HG02623 (cell line): ENCODE results near the gene GAA.
"Not testable (repeated sequence)": the region's sequence is repeated elsewhere in the genome, so short reads cannot be mapped to it uniquely, and the experiment has no call there.

Source experiments
- ATAC-seq: cut with Tn5 transposase; IDR thresholded peaks from one replicate; pipeline ENCODE4 v1.9.1; 2021; ENCODE audit warnings: moderate library complexity; ENCODE audit not compliant: unreplicated experiment

GAA gene

GRCh38 chr17:80083136-80083661 lies 18.2 kb upstream of the GAA start:
- no peak for ATAC-seq

DNA sequence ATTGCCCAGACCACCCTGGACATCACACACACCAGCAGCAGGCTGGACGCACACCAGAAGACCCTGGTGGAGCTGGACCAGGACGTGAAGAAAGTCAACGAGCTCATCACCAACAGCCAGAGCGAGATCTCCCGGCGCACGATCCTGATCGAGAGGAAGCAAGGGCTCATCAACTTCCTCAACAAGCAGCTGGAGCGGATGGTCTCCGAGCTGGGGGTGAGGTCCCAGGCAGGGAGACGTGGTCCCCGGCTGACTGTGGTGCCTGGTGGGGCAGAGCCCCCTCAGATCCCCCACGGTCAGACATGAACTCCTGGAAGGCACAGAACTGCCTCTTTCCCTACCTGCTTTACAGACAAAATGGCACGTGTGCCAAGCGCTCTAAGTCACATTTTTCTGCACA lies 16.6 kb upstream of the GAA start:
- no peak for ATAC-seq

DNA sequence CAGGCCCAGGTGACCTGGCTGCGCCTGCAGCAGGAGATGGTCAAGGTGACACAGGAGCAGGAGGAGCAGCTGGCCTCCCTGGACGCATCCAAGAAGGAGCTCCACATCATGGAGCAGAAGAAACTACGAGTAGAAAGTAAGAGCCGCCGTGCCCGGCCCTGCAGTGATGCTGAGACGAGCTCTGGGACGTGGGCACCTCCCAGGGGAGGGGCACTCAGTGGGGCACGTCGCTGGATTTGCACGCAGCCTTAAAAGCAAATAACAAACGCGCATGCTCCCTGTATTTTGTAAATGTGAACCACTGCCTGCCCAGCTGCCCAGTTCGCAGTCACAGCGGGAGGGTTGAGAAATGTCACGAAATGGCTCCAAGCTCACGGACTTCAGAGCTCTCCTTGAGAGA lies 15.3 kb upstream of the GAA start:
- ATAC-seq = no peak

DNA sequence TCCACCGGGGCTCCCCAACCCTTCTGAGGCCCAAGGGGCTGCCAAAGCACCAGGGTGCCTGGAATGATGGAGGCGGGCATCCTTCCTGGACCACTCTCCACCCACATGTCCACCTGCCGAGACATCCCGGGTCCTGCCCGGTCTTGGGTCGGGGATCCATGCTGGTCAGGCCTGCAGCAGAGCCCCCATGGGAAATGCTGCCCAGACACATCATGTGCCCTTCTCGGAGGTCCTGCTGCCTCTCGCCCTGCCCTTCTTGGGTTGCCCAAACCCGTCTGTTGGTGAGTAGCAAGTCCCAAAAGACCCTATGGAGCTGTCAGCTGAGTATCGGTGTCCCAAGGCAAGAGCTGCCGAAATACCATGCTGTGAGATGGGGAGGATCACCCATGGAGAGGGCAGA lies 14.8 kb upstream of the GAA start:
- no peak for ATAC-seq

- ATAC-seq = no peak
Observed at GRCh38 chr17:80087346-80088265, 13.8 kb upstream of the GAA start.

DNA sequence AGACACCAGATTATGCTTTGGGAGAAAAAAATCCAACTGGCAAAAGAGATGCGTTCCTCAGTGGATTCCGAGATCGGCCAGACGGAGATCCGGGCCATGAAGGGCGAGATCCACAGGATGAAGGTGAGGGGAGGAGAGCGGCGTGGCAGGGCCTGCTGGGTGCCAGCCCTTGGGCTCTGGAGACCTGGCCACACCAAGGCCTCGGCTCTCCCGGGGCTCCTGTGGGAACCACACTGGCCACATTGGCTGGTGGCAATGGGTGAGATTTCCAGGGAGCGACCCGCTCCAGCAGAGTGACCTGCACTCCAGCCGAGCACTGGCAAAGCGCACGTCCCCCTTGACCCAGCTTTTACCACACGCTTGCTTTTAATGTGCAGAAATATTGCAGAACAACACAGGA lies 11.6 kb upstream of the GAA start:
- no peak for ATAC-seq

DNA sequence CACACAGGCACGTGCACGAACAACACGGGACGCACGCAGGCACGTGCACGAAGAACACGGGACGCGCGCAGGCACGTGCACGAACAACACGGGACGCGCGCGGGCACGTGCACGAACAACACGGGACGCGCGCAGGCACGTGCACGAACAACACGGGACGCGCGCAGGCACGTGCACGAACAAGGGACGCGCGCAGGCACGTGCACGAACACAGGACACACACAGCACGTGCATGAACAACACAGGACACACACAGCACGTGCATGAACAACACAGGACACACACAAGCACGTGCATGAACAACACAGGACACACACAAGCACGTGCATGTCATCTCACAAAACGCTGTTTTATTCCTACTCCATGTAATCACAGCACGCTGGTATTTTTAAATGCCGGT lies 11.2 kb upstream of the GAA start:
- ATAC-seq = not testable (repeated sequence)

DNA sequence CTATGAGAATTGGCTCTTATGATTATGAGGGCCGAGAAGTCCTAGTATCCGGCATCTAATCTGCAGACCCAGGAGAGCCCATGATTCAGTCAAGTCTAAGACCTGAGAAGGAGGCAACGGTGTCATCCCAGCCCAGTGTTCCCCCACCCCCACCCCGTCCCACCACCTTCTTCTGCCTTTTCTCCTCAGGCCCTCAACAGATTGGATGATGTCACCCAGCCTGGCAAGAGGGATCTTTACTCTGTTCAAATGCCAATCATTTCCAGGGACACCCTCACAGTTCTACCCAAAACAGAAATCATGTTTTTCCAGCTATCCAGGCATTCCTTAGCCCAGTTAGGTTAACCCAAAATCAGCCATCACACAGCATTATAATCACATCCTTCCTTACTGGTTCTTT lies 10.0 kb upstream of the GAA start:
- no peak for ATAC-seq

DNA sequence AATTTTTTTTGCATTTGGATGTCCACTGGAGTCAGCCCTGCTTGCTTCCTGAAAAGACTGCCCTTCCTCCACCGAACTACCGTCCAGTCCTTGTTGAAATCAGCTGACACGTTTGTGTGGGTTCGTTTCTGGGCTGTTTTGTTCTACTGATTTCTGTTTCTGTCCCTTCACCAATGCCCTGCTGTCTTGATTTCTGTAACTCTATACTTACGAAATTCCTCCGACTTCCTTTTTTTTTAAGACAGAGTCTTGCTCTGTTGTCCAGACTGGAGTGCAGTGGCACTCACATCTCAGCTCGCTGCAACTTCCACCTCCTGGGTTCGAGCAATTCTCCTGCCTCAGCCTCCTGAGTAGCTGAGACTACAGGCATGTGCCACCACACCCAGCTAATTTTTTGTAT lies 8.4 kb upstream of the GAA start:
- ATAC-seq = no peak

GRCh38 chr17:80095038-80095843 lies 6.1 kb upstream of the GAA start:
- ATAC-seq = no peak

DNA sequence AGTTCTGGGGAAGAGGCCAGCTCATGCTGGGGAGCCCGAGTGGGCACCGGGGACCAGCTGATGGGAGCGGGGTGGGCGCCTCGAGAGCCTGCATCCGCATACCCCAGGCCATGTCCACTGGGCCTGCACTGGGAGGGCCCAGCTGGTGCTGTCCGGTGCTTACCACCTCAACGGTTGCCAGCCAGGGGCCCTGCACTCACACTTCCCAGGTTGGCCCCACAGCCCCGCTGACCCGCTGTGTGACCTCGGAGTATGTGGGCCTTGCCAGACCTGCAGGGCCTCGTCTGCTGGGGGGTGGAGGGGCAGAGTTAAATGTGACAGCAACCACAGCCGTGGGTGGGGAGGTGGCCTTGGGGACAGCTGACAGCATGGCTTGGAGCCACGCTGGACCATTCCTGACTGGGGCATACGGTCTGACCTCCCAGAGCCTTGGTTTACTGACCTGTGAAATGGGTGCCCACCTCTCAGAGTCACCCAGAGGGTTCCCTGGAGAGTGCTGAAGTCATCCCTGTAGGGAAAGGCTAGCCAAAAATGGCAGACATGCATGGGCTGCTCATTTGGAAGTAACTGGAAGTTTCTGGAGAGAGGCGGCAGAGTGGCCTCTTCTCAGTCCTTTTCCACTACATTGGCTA lies 5.4 kb upstream of the GAA start:
- ATAC-seq = no peak

DNA sequence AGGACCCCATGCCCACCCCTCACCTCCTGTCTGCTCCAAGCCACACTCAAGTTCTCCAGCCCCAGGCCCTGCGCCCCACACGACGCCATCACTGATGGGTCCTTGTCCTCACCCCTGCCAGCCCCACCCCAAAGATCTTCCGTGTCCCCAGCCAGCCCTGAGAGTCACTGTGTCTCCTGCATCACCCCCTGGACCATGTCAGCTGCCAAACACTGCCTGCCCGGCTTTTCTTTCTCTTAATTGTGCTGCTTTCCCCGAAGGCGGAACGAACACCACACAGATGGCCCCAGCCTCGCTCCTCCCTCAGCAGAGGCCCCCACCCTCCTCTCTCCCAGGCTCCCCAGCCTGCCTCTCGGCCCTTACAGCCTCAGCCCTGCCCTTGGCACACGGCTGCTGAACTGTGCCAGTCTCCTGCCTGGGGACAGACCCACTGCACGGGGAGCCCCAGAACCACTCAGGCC lies 4.8 kb upstream of the GAA start:
- ATAC-seq = no peak

- no peak for ATAC-seq
Observed at GRCh38 chr17:80097127-80097621, 4.2 kb upstream of the GAA start.

- no peak for ATAC-seq
Observed at GRCh38 chr17:80097844-80098691, 3.3 kb upstream of the GAA start.

DNA sequence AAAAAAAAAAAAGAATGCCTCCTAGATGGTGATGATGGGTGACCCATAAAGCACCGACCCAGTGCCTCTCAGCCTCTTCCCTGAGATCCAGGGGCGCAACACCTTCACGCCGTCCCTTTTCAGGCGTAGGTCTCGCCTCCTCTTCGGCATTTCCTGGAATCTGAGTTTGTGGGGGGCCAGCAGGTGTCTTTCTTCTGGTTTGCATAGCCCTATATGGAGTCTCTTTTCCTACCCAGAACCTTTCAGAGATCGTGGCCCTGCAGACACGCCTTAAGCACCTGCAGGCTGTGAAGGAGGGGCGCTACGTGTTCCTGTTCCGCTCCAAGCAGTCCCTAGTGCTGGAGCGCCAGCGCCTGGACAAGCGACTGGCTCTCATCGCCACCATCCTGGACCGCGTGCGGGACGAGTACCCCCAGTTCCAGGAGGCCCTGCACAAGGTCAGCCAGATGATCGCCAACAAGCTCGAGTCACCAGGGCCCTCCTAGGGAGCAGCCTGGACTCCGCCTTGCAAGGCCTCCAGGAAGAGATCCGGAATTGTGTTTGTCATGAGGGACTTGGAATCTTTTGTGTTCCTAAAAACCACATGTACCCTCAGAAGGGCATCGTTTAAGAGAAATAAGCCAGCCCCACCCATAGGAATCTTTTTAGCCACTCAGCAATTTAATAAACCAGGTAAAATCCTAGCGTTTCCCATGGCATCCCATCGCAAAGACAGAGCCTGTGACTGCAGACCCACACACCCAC lies 1.9 kb upstream of the GAA start:
- ATAC-seq = no peak

GRCh38 chr17:80100035-80100323 lies 1.4 kb upstream of the GAA start:
- no peak for ATAC-seq

- no peak for ATAC-seq
Observed at GRCh38 chr17:80101946-80102663, 724 bp downstream of the GAA start.

- no peak for ATAC-seq
Observed at GRCh38 chr17:80102664-80103448, 1.5 kb downstream of the GAA start.
